Activated gamma-delta T cell treated with Interleukin-2 at 50 U/mL for 16 hours (primary cell): Measurements from ENCODE around the gene TEX35.
A peak's percentile ranks its signal among the peaks of the same experiment; 100 is the strongest.

Source experiments
- DNase-seq: peaks from one replicate; pipeline ENCODE4 v3.0.0-alpha.2; 2020

The TEX35 gene

DNA sequence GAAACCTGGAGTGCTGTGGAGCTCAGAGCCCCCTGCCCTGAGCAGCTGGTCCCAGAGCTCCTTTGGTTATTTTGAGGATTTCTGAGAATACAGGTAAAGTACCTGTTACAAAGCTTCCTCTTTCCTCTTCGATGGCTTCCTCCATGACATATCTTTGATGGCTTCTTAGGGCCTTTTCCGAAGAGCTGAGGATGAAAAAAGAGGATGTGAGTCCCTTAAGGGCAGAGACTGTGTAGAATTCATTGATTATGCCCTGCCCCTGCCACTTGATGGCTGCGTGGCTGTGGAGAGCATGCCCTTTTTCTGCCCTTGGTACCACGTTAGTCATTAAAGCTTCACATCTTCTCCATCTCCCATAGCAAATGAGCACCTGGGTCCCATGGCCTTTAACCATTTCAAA, 14.2 kb downstream of the TEX35 start:
- no peak for DNase-seq

DNA sequence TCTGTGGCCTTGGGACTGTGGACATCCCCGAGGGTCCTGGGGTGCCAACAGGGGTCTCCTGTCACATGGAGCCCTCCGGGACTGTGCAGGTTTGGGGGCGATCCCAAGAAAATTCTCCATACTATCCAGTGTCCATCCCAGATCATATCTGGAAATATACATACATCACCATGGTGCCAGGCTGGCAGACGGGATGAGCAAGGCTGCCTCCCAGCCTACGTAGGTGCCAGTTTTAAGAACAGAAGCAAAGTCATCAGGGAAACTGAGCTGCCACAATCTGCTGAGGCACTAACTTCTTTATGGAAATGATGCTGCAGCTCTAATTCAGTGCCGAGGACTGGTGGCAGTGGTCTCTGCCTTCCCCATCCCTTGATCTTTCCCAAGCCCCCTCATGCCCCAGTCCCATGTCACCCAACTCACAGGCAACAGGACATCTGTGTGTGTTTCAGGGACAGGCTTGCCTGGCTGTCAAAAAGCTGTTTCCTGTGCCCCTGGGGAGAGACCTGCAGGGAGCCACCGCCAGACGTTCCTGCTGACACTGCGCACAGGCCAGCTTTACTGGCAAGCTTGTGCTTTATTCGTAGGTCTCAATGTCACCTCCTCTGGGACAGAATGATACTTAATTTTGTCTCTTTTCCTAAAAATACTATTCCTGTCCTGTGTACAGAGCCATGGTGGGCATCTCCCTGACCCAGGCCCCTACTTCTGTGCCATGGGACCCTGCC, 15.5 kb downstream of the TEX35 start:
- DNase-seq: no peak

DNA sequence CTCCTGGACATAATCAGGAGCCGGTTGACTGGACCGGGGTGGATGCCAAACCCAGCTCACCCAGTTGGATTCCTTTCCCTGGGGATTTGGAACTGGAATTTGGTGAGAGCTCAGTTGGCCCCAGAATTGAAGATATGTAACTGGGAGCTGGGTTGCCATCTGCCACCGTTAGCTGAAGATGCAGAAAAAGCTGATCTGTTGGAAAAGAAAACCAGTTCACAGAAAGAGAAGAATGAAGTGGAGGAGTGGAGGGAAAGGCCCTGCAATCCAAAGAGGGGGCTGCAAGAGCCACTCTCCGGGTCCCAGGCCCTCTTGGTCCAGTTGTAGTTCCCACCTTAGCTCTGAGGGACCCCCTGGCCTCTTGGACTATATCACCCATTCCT, 16.0 kb downstream of the TEX35 start:
- no peak for DNase-seq

DNA sequence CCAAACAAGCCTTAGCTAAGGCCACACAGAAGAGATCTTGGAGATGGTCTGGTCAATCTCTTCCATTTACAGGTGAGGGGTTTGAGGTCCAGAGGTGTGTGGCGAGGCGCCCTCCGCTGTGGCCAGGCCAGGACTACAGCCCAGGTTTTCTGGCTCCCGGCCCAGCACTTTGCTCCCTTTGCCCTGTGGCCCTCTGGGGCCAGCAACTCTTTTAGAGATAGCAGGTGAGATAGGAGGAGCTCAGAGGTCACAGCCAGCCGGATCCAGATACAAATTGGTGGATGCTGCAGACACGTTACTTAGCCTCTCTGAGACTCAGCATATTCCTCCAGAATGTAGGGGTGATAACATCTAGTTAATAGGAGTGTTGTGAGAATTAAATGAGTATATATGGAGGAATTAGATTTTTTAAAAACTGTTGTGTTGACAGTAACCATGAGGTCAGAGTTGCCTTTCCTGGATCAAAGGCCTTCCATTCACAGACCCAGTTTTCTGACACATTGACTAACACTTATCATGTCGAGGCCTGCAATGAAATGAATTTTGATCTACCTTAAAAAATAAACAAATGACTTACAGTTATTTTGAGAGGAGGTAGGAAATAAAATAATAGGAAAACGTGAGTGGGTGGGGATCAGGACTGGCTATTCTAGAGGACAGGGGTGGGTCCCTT, 16.6 kb downstream of the TEX35 start:
- no peak for DNase-seq

DNA sequence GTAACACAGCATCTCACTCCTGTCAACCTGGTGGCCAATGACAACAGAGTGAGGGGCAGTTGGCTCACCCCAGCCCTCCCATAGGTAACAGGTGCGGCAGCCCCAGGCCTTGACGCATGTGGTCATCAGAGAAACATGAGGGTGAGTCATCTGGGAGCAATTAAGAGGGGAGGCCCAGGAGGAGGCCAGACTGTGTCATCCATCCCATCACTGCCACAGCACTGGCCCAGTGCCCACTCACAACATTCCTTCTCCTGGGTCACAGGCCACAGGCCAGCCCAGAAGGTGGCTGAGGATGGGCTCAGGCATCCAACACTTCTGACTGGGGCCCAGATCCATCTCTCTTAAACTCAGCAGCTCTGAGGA, 17.1 kb downstream of the TEX35 start:
- DNase-seq: no peak

DNA sequence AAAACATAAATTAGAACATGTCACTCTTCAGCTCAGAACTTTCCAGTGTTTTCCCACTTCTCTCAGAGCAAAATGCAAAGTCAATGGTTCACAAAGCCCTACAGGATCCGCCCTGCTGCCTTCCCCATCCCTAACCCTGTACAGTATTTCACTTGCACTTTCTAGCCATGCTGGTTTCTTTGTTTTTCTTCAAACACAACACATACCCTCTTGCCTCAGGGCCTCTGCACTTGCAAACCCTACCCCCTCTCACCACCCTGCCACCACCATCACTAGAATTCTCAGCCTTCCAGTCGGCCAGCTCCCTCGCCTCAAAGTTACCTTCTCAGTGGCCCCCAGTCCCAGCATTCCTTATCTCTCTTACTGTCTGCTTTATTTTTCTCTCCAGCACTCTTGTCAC, 17.6 kb downstream of the TEX35 start:
- DNase-seq: no peak

DNA sequence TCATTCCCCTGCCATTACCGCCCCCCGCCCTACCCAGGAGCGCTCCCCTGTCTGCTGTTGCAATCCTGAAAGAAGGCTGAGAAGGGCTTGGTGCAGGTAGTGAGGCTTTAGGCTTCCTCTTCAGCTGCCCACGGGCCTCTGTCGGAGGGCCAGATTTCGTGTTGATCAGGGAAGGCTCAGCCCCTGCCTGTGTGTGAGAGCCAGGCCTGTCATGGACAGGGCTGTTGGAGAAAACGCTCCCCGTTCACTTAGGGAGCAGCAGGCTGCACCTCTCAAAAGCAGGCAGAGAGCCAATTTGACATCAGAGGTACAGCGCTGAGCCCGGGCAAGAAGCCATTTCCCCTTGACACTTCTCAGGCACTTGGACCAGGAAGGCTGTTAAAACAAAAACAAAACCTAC, 19.0 kb downstream of the TEX35 start:
- no peak for DNase-seq

DNA sequence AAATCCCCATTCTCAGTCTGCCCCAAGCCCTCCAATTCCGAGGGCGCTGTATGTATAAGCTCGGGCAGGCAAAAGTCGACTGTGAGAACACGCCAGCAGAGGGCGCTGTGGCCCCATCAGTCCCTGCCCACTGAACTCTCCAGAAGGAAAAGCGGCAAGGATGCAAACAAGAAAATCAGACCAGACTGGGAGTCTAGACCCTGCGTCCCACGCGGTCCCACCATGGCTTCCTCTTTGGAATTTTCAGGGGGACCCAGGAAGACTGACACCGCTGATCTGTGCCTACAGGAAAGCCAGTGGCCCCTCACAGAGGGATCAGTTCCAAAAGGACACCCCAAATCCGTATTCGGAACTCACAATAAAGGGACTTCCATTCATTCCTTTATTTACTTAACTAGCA, 19.5 kb downstream of the TEX35 start:
- DNase-seq: peak; percentile 76

DNA sequence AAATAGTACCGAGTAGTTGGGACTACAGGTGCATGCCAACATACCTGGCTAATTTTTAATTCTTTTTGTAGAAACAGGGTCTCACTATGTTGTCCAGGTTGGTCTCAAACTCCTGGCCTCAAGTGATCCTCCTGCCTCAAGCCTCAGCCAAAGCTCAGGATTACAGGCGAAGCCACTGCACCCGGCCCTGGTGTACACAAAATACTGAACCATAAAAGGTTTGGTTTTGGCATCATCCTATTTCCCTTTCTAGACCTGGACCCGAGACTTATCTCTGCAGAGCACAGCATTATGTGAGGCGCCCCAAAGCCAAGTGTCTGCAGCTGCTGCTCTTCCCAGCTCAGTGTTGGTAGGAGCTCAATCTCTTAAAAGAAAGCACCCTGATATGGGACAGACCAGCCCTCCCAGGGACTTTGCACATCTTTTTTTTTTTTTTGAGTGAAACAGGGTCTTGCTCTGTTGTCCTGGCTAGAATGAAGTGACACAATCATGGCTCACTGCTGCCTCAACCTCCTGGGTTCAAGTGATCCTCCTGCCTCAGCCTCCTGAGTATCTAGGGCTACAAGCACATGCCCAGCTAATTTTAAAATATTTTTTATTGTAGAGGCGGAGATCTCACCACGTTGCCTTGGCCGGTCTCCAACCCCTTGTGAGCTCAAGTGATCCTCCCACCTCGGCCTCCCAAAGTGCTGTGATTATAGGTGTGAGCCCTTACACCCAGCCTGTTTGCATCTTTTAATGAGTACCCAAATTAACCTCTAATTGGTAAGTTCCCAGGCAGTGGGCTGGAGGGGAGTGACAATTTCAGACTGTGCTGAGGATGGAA, 20.4 kb downstream of the TEX35 start:
- no peak for DNase-seq

DNA sequence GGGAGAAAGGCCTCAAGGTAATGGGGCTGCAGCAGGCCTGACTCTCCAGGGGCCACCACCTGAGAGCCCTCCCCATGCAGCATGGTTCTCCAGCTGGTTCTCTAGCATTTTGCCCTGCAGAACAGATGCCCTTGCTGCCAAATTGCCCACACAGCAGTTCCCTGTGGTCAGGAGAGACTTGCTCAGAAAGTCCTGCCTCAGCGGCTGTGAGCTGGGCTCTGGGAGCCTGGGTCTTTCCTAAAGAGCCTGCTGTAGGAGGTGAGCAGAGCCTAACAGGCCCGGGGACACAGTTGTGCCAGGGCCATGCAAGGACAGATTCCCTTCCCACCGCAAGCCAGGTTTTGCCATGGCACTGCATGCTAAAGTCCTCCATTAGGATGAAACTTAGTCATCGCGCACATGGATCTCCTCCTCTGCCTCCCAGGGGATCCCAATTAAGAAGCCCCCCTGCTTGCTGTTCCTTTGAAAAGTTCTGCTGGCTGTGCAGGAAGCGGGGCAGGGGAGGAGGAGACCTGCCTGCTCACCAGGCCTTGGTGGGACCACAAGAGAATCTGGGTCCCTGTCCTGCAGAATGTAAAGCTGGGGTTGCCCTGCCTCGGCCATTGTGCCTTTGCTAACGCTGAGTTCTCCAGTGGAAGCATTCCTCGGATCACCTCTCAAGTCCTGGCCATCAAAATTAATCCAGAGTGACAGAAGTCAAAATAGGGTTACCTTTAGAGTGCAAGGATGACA, 21.4 kb downstream of the TEX35 start:
- no peak for DNase-seq

DNA sequence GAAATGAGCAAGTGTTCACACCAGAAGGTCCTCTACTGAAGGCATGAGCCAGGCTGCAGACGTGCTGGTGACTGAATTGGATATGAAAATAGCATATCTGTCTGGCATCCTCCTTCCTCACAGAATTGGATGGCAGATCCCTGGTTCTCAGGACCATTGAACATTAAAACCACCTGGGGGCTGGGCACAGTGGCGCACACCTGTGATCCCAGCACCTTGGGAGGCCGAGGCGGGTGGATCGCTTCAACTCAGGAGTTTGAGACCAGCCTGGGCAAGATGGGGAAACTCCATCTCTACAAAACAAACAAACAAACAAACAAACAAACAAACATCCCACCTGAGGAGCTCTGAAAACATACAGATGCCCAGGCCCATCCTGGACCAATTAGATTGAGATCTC, 23.4 kb downstream of the TEX35 start:
- no peak for DNase-seq

DNA sequence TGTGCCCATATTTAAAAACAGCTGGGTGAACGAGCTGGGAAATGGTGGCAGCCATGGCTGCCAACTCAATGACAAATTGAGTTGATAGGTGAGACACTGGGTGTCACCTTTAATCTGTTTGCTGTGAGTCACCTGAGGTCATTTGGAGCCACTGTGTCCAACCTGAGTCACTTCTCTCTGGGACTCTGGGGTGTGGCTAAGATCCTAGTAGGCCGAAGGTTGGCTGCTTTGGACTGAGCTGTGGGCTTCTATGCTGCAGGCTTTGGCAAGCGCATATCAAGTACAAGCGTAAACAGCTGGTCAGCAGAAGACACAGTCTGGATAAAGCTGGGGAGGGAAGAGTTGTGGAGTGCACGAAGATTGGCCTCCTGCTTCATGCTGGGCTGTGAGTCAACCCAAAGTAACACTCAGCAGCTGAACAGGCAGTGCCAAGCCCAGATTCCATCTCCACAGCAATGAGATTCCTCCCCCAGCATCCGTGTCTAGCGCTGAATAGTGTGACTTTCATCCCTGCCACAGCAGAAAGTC, 24.0 kb downstream of the TEX35 start:
- DNase-seq: no peak

DNA sequence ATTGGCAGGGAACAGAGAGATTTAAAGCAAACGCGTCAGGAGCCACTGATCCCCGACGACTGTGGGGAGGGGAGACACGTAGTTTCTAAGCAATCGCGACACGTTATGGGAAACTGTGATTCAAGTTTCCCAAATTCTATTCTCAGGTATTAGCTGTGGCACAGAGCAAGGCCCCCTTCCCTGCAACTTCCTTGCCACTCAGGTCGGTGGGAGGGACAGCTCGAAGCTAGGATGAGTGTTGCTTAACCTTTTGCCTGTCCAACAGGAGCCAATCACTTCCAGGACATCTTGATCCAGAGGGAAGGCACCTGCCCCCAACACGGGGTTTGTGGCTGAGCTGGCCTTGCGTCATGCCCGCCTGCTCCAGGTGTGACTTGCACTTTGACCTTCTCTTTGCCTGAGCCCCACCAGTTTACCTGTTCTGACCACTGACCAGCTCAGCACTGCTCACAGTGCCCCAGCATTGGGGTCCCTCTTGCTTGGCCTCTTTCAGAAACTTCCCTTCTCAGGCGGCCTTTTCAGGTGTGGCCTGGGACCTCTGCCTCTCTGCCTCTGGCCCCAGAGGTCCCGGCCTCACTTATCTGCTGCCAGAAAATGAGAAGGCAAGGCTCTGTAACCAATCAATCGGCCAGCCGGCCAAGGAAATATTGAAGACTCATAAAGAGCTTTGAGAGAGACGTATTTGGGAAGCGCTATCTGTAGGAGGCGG, 24.6 kb downstream of the TEX35 start:
- no peak for DNase-seq

DNA sequence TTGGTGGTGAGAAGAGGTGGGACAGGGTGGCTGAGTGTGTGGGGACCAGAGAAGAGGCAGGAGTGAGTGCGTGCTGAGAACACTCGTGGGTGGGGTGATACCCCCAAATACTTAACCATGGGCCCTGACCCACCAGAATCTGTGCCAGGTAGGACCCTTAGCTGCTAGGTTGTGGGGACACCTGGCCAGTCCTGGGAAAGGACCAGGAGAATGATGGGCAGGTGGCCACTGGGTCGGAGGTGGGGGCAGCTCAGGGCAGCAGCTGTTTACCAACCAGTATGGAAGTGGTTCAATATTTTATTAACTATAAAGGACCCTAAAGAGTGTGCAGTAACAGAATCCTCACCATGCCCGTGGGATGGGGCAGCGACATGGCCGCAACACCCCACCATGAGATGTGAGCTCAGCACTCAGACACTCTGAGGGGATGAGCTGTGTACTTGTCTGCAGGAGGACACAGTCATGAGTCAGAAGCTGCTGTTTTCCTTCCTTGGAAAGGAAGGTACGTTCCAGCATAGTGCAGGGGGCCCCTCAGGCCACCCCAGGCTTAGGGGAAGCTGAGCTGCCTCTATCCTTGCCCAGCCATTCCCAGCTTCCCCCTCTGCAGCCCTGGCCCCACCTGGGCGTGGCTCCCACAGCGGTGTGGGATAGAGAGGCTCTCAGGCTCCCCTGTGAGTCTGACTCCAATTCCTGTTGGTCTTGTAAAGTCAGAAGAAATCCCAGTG, 25.4 kb downstream of the TEX35 start:
- no peak for DNase-seq

DNA sequence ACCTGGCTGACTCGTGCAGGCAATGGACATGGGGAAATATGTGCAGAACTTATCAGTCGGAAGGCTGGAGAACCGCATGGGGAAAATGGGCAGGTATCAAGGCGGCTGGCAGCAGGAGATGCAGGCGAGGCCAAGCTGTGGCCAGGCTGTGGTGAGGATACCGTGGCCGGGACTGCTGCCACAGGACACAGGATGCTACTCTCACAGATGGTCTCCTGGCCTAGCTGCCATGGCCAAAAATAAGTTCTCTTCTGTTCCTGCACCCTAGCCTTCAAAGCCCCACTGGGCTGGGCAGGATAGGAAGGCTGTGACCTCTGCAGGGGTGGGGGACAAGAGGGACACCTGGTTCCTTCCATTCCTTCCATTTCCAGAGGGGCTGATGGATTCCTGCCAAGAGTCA, 26.4 kb downstream of the TEX35 start:
- no peak for DNase-seq

DNA sequence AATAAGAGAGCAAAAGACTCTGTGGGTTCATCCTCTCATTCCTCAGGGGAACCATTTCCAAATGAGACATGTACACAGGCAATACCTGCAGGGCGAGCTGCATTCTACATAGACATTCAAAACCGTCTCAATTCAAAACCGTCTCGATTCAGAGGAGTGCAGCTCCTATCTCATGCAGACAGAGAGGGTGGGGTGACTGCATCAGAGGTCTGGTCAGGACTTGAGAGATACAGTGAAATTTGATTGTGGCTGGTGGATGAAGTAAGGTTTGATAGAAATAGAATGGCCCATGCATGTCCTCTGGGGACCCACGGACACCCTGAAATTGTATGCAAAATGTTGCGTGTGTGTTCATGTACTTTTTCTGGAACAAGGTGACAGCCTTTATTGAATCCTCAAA, 27.3 kb downstream of the TEX35 start:
- DNase-seq: no peak

DNA sequence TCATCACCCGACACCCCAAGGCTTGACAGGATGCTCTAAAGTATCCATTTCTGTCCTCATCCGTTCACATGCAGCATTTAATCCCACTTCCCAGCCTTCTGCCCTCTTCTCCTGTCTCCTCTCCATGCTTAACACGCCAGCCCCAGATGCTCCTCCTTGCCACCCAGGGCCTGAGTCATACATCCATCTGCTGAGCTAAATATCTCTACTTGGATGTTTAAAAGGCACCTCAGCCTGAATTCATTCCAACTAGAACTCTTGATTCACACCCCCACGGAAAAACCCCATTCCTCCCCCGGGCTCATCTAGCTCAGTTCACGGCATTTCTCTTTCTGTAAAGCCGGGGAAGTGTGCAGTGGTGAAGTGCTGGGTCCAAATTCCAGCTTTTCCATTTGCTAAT, 27.7 kb downstream of the TEX35 start:
- DNase-seq: no peak

DNA sequence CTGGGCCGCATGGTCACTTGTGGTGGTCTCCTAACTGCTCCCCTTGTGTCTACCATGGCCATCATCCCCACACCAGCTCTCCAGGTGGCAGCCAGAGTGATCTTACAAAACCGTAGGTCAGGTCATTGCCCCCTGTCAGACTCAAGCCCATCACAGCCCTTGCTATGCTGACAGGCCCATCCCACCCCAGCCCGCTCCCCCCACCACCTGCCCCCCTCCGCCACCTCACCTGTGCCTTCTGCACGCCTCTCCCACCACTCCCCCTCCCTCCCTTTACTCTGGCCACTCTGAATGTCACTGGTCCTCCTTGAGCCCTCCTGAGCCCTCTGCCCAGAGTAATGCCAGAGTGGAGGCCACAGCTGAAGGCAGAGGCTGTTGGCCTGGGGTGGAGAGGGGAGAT, 28.5 kb downstream of the TEX35 start:
- no peak for DNase-seq

DNA sequence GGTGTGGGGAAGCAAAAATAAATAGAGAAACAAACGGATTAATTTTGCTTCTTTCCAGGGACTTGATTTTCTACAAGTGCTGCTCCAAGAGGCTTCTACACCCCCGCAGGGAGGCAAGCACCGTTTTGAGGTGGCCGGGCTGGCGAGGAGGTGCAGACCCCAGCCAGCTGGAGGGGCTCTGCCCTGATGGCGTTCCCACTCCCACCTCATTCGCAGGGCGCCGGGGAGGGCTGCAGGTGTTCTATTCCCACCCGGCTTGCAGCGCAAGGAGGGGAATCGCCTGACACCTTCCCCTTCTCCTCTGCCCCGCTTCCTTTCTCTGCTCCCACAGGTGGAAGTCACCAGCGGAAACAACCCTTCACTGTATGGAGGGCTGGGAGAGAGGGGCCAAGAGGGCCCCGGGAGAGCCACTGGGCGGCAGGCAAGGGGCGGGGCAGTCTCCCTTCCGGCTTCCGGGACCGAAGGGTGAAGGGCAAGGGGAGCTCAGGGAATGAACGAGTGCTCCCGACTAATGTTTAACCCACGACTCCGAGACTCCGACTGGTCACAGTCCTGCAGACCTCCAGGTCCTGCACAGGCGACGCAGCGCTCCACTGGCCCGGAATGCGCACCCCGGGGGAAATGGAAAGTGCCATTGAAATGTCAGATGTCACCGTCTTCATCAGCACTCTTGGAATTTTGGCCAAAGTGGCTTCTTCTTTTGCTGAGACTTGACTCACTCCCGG, 29.1 kb downstream of the TEX35 start:
- DNase-seq: peak; percentile 33

DNA sequence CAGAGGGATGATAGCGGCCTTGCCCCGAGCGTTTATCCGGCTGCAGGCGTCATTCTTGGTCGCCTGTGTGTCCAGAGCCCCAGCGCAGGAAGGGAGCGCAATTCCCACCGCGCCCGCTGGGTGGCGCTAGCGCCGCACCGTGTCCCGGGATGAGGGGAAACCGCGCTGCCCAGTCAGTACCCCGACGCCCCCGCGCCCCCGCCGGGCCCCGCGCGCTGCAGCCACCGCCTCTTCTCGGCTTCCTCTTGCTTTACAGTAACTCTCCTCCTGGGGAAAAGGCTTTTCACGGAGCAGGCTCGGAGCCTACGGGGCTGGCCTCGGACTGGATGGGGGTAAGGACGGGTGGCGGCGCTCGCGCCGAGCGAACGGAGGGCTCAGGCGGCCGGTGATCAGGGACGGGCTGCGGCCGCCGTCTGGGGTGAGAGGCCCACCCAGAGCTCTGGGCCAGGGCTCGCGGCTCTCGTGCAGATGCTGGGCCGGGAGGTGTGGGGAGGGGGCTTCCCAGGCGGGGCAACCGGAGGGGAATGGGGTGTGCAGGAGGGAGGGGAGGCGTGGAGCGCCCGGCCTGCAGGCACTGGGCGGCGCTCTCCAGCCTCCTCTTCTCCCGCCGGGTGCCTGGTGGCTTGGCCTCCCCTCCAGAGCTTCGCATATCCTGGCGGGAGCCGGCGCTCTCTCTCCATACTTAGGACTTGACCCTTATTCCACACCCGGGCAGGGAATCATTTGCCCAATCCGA, 29.8 kb downstream of the TEX35 start:
- DNase-seq: peak; percentile 88

DNA sequence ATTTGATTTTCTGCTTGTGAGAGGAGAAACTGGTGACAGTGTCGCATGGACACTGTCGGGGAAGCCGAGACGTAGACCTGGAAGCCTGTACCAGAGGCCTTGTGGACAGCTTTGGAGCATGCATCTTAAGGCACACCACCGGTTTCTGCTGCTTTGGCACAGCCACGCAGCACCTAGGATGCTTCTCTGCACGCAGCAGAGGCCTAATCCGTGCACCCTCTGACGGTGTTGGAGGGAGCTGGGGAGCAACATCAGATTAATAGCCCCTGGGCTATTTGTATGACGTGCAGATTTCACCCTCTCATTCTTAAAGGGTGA, 30.3 kb downstream of the TEX35 start:
- DNase-seq: no peak
